Gastroesophageal sphincter (tissue), 4 donors: Measurements from ENCODE around the gene SMARCAD1. TPM values are rescaled to one million over a fixed set of nuclear protein-coding genes. Genes with fewer than 3 reads are reported as not detected.
"Not testable (repeated sequence)": the region's sequence is repeated elsewhere in the genome, so short reads cannot be mapped to it uniquely, and the experiment has no call there.

Experiments
- ATAC-seq: fragments of 150-250 bp; one replicate; pipeline ENCODE4 v1.9.1; 2016; ENCODE audit warnings: mild to moderate bottlenecking, moderate library complexity
- H3K27ac ChIP-seq, 4 donors: fragments of 200-600 bp; sonication (generic) in 3 of 4; 1 replicate in 3 of 4; 2 replicates in 1 of 4; pipeline ENCODE4 v1.5.1; 2016 to 2019
- H3K27me3 ChIP-seq: fragments of 200-600 bp; sonication (generic); one replicate; pipeline ENCODE4 v1.5.1; 2019
- H3K36me3 ChIP-seq, 2 donors: fragments of 200-600 bp; sonication (generic); one replicate each; pipeline ENCODE4 v1.5.1; 2019; ENCODE audit warnings: control low read depth in 1 of 2
- H3K4me1 ChIP-seq, 3 donors: fragments of 200-600 bp; sonication (generic); 1 replicate in 2 of 3; 2 replicates in 1 of 3; pipeline ENCODE4 v1.5.1; 2016 to 2019; ENCODE audit warnings: control low read depth in 2 of 3
- H3K4me3 ChIP-seq, 2 donors: fragments of 200-600 bp; sonication (generic); one replicate each; pipeline ENCODE4 v1.5.1; 2019; ENCODE audit warnings: mild to moderate bottlenecking in 1 of 2, moderate library complexity in 1 of 2
- H3K9me3 ChIP-seq, 3 donors: fragments of 200-600 bp; sonication (generic); one replicate each; pipeline ENCODE4 v1.5.1; 2017 to 2019; ENCODE audit warnings: control low read depth in 2 of 3
- EP300 ChIP-seq: sonication (generic); formaldehyde crosslinking; IDR thresholded peaks from one replicate; pipeline ENCODE4 v1.6.1; 2017; ENCODE audit warnings: antibody characterized with exemption, mild to moderate bottlenecking
- POLR2A ChIP-seq, 2 donors: fragments of 450-650 bp; IDR thresholded peaks; one replicate each; pipeline ENCODE4 v1.6.1; 2017; ENCODE audit warnings: antibody characterized with exemption in 2 of 2, mild to moderate bottlenecking in 2 of 2, moderate library complexity in 1 of 2
- POLR2AphosphoS5 ChIP-seq: sonication (generic); formaldehyde crosslinking; IDR thresholded peaks from one replicate; pipeline ENCODE4 v1.6.1; 2017; ENCODE audit warnings: antibody characterized with exemption
- WGBS, 2 donors: methylation state at CpG; one replicate each; pipeline ENCODE4 v1.1.5; 2018; ENCODE audit warnings: low coverage in 1 of 2; 5-methylcytosine and 5-hydroxymethylcytosine counted together
- total RNA-seq, 4 donors: library from RNA; depleted of rRNA; stranded (reverse); fragments of >200 nt; gene quantifications; one replicate each; pipeline ENCODE4 v1.1.0, GENCODE V29; 2016
- TF ChIP-seq, protein P1 (sequence below), 4 experiments: fragments of 200-600 bp in 2 of 4; fragments of 450-650 bp in 2 of 4; sonication (generic) in 1 of 4; IDR thresholded peaks; one replicate each; pipeline ENCODE4 v1.5.1; 2017 to 2019; ENCODE audit warnings: antibody characterized with exemption in 4 of 4, mild to moderate bottlenecking in 2 of 4, moderate library complexity in 2 of 4

SMARCAD1 gene
- total RNA-seq, 4 donors from 2014 or later: 12.8 to 25.8 (median 18.6) TPM

DNA sequence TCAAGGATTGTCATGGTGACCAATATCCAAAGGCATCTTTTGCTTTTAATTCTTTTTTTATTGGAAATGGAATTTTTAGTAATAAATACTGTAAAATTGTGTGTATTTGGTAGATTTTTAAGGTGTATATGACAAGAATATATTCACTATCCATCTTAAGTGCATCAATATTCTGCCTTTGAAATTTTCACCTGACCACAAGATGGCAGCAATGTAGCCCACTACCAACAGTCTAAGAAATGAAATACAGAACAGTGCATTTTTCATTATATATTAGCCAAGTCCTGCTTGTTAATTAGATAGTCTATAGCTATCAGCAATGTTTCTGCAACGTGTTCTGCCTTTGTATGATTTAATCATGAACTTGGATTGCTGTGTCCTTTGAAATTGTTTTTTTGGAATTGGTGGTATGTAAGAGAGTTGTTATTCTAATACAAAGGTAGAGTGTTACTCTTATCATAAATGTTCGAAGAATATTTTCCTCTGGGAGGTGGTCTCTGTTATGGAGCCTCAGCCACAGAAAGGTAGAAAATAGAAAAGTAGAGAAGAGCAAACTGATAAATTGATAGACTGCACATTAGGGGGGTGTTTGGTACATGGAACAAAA, 96.8 kb downstream of the SMARCAD1 start:
- H3K4me1 ChIP-seq: no peaks in the 10 kb centered on the region
- no peaks in the 10 kb centered on the region for H3K9me3 ChIP-seq
- WGBS, 2 donors: 36 to 45% methylated on average over 2 of the region's 2 CpGs
- H3K4me3 ChIP-seq: no peak overlapping the region
- TF ChIP-seq, protein P1, sequence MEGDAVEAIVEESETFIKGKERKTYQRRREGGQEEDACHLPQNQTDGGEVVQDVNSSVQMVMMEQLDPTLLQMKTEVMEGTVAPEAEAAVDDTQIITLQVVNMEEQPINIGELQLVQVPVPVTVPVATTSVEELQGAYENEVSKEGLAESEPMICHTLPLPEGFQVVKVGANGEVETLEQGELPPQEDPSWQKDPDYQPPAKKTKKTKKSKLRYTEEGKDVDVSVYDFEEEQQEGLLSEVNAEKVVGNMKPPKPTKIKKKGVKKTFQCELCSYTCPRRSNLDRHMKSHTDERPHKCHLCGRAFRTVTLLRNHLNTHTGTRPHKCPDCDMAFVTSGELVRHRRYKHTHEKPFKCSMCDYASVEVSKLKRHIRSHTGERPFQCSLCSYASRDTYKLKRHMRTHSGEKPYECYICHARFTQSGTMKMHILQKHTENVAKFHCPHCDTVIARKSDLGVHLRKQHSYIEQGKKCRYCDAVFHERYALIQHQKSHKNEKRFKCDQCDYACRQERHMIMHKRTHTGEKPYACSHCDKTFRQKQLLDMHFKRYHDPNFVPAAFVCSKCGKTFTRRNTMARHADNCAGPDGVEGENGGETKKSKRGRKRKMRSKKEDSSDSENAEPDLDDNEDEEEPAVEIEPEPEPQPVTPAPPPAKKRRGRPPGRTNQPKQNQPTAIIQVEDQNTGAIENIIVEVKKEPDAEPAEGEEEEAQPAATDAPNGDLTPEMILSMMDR (IDR thresholded peaks at IDR 0.05): peak in 3 of 4 experiments; percentile 27 to 51 (median 34)
- TF ChIP-seq POLR2A (IDR thresholded peaks at IDR 0.05): no peak
- no peak overlapping the region for H3K27ac ChIP-seq
- no peaks in the 10 kb centered on the region for H3K36me3 ChIP-seq
- no peaks in the 10 kb centered on the region for H3K27me3 ChIP-seq
- no peak for ATAC-seq

- Histone ChIP-seq H3K9me3 (no peaks in the 10 kb centered on the region), H3K36me3 (no peaks in the 10 kb centered on the region), H3K4me3 (no peak overlapping the region), H3K4me1 (no peaks in the 10 kb centered on the region), H3K27me3 (no peaks in the 10 kb centered on the region), H3K27ac (no peak overlapping the region)
- ATAC-seq: no peak
- no peak for TF ChIP-seq POLR2A (IDR thresholded peaks at IDR 0.05)
- no peak for TF ChIP-seq EP300
- TF ChIP-seq, protein P1 (IDR thresholded peaks at IDR 0.05): no peak
- no peak for TF ChIP-seq POLR2AphosphoS5
- 76 to 83% methylated on average over 4 to 5 of the region's 5 CpGs for WGBS, 2 donors
Measured at GRCh38 chr4:94305466-94306225, 98.0 kb downstream of the SMARCAD1 start.

- H3K27ac ChIP-seq: no peak overlapping the region
- no peak overlapping the region for H3K4me3 ChIP-seq
- 40 to 58% methylated on average over 3 of the region's 3 CpGs for WGBS, 2 donors
- TF ChIP-seq, protein P1 (IDR thresholded peaks at IDR 0.05): no peak
- TF ChIP-seq POLR2AphosphoS5 (no peak), POLR2A (IDR thresholded peaks at IDR 0.05) (no peak), EP300 (no peak)
- H3K36me3 ChIP-seq: no peaks in the 10 kb centered on the region
- no peaks in the 10 kb centered on the region for H3K27me3 ChIP-seq
- no peaks in the 10 kb centered on the region for H3K9me3 ChIP-seq
- no peak for ATAC-seq
- no peaks in the 10 kb centered on the region for H3K4me1 ChIP-seq
Measured at GRCh38 chr4:94306713-94307112, 99.0 kb downstream of the SMARCAD1 start.

- TF ChIP-seq, protein P1 (IDR thresholded peaks at IDR 0.05): no peak
- TF ChIP-seq EP300: no peak
- TF ChIP-seq POLR2AphosphoS5: no peak
- TF ChIP-seq POLR2A (IDR thresholded peaks at IDR 0.05): no peak
- H3K27ac ChIP-seq: no peak overlapping the region
- no peak for ATAC-seq
- no peak overlapping the region for H3K4me3 ChIP-seq
- H3K4me1 ChIP-seq: no peaks in the 10 kb centered on the region
- 85 to 89% methylated on average over 3 to 4 of the region's 4 CpGs for WGBS, 2 donors
- H3K27me3 ChIP-seq: no peaks in the 10 kb centered on the region
- no peaks in the 10 kb centered on the region for H3K36me3 ChIP-seq
- H3K9me3 ChIP-seq: no peaks in the 10 kb centered on the region
Measured at GRCh38 chr4:94307231-94307871, 99.7 kb downstream of the SMARCAD1 start.

GRCh38 chr4:94319927-94320326, 112.3 kb downstream of the SMARCAD1 start:
- ATAC-seq, H3K27me3 ChIP-seq: not testable (repeated sequence)

More at GRCh38 chr4:94319927-94320326, 112.3 kb downstream of the SMARCAD1 start:
- H3K4me3 ChIP-seq, H3K4me1 ChIP-seq, H3K36me3 ChIP-seq, H3K27ac ChIP-seq: not testable (repeated sequence)
- peaks cover 0 to 18% (median 0%) of the 10 kb centered on the region in 3 donors for H3K9me3 ChIP-seq
